ENCODE measurements around the gene SEPTIN8. TPM values are rescaled to one million over a fixed set of nuclear protein-coding genes. Genes with fewer than 3 reads are reported as not detected.

SEPTIN8 gene
- total and polyA plus RNA-seq, 10 of the 15 experiments (the other 5 are each of a cell fraction or from before 2014, with no cell fraction given) = 6.1 to 96.1 (median 29.4) TPM

GRCh38 chr5:132753135-132753987, 23.7 kb downstream of the SEPTIN8 start (continued):
- peak; percentile 6 to 44 (median 15); a peak in 3 of 6 replicates for TF ChIP-seq CTCF (IDR thresholded peaks at IDR 0.05 in 2 of 3, conservative IDR thresholded peaks at IDR 0.05 in 1 of 3; ENCODE audit: control insufficient read depth in 2 of 3, extremely low read depth in 1 of 3, insufficient read depth in 1 of 3, low read depth in 3 of 3, low read length in 3 of 3)
- 0 out of 4 replicates have a peak, but pooled peaks of 1 of the 2 experiments have one; percentile 12 for TF ChIP-seq IKZF2 (IDR thresholded peaks at IDR 0.05)
- TF ChIP-seq EGR1 (IDR thresholded peaks at IDR 0.05; ENCODE audit: borderline replicate concordance in 1 of 2, low read depth in 2 of 2, low read length in 2 of 2) = no peak
- 0 out of 2 replicates have a peak, but pooled peaks have one; percentile 4 for TF ChIP-seq RUNX3 (IDR thresholded peaks at IDR 0.05; ENCODE audit: low read length)
- TF ChIP-seq ZNF384 (IDR thresholded peaks at IDR 0.05; ENCODE audit: borderline replicate concordance, low read depth, low read length) = peak; percentile 33; the same call in 1 of the 2 replicates
- no peak for TF ChIP-seq BMI1 (IDR thresholded peaks at IDR 0.05; ENCODE audit: borderline replicate concordance)
- TF ChIP-seq RAD21 (IDR thresholded peaks at IDR 0.05; ENCODE audit: insufficient read depth, low read depth, low read length) = peak; percentile 27; the same call in 1 of the 2 replicates

All from GM12878 (cell line).